BJ (cell line): ENCODE data around the gene AKR1E2. TPM values are rescaled to one million over a fixed set of nuclear protein-coding genes. Genes with fewer than 3 reads are reported as not detected.

Experiments used
- CTCF ChIA-PET: fragments of 350-600 bp; formaldehyde crosslinking; extraction: SDS; loops from one replicate; lab custom pipeline; 2021; ENCODE audit warnings: antibody characterized with exemption, inconsistent platforms; lab: Yijun Ruan, JAX
- POLR2A ChIA-PET: fragments of 300-600 bp; sonication (Branson Sonifier 250); formaldehyde crosslinking; extraction: SDS; loops from one replicate; lab custom pipeline; 2021; ENCODE audit warnings: antibody characterized with exemption; lab: Charles Lee
- DNase-seq: peaks from one replicate; pipeline ENCODE4 v3.0.0-alpha.2; 2011; ENCODE audit warnings: low read depth
- H3K27me3 ChIP-seq: 2 replicates; pipeline ENCODE4 v1.6.0; 2011; ENCODE audit warnings: low read length; ENCODE audit not compliant: control insufficient read depth, insufficient read depth
- H3K36me3 ChIP-seq: 2 replicates; pipeline ENCODE4 v1.5.1; 2011; ENCODE audit warnings: low read length; ENCODE audit not compliant: control insufficient read depth, insufficient read depth
- H3K4me3 ChIP-seq: 2 replicates; pipeline ENCODE4 v1.5.1; 2011; ENCODE audit warnings: low read depth, mild to moderate bottlenecking, control low read depth, low read length
- CTCF ChIP-seq: IDR thresholded peaks from 2 replicates; pipeline ENCODE4 v1.5.1; 2011; ENCODE audit warnings: low read depth, mild to moderate bottlenecking, control low read depth, inconsistent platforms, low read length, moderate library complexity; ENCODE audit not compliant: insufficient read depth
- polyA plus RNA-seq: library from polyadenylated mRNA; depleted of rRNA; stranded (reverse); fragments of >200 nt; gene quantifications from 2 replicates; pipeline ENCODE4 v1.2.3, GENCODE V29; 2011

AKR1E2 gene
- polyA plus RNA-seq, 1 experiment = 3.3 TPM

DNA sequence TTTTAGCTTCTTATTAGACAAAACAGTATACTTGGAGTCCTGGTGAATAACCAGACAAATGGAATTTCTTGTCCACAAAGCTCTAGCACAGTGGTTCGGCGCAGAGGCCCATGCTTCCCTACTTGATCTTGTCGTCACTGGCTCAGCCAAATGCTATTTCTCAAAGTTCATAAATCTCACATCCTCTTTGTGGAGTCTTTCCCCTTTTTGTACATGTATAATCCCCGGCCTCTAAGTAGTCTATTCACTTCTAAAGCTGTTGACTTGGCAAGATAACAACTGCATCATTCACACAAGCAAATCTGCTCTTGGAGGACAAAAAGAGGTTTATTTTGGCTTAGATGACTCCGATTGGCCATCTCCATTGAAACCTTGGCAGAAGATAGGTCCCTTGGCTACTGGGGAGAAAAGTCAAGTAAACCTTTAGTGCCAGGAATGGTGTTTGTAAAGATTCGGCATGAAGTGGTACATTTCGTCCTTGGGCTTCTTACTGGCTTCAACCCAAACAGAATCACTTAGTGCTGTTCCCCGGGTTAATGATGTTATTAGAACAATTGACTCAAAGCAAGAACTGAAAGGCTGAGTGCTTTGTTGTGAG is 5.1 kb upstream of the AKR1E2 start:
- Histone ChIP-seq H3K4me3 (no peak overlapping the region), H3K36me3 (no peaks in the 10 kb centered on the region), H3K27me3 (no peaks in the 10 kb centered on the region)
- CTCF ChIA-PET = interaction anchor here (1.1 to 1.4 kb wide), 5 partner anchors 11 to 613 kb away, joined by 3 to 7 read pairs (median 3); no protein-coding TSS in a partner anchor
- POLR2A ChIA-PET = no interaction called here
- no peak for TF ChIP-seq CTCF
- no peak for DNase-seq

DNA sequence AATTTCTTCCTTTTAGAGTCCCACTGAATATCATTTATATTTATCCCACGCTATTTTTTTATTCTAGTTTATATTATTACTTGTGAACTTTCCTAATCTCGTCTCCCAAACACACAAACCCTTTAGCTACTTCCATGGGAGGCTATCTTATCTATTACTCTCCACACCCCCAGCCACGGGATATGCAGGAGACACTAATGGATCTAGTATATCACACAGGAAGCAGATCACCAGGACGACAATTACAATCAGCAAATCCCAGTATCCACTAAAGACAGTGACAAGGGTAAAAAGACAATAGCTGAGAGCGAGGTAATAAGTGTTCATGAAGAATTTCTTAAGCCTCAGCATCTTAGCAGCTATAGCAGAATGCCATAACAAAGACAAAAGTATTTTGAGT is 3.8 kb upstream of the AKR1E2 start:
- H3K4me3 ChIP-seq = no peak overlapping the region
- CTCF ChIA-PET = interaction anchor here (1.1 to 1.2 kb wide), 3 partner anchors 12 to 561 kb away, joined by 3 to 4 read pairs (median 3); no protein-coding TSS in a partner anchor
- POLR2A ChIA-PET = no interaction called here
- no peak for TF ChIP-seq CTCF
- no peak for DNase-seq
- H3K27me3 ChIP-seq = no peaks in the 10 kb centered on the region
- no peaks in the 10 kb centered on the region for H3K36me3 ChIP-seq

DNA sequence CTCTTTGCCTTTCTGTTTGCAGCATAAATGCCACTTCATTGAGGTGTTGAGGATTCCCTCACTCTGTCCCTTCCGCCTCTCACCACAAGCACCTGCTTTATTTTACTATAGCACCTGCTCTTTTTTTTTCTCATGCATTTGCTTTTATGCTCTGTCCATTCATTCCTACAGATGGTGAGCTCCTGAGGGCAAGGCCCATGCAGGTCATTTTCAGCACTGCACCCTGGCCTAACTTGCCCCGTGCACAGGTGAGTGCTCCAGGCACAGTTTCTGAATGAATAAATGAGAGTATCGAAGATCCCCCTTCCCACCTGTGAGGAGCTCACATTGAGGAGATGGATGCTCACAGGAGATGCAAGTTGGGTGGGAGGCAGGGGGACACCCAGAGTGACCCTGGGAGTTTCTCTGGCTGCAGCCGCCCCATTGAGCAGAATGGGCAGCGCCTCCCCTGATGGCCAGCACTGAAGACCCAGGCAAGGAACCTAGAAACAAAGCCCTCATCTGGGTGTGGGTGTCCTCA is 1.2 kb upstream of the AKR1E2 start:
- TF ChIP-seq CTCF = no peak
- CTCF ChIA-PET = interaction anchor here (0.7 to 3.0 kb wide), 5 partner anchors 10 to 25 kb away, joined by 3 to 15 read pairs (median 4); no protein-coding TSS in a partner anchor
- Histone ChIP-seq H3K27me3 (no peaks in the 10 kb centered on the region), H3K4me3 (no peak overlapping the region), H3K36me3 (no peaks in the 10 kb centered on the region)
- POLR2A ChIA-PET = no interaction called here
- DNase-seq = no peak

DNA sequence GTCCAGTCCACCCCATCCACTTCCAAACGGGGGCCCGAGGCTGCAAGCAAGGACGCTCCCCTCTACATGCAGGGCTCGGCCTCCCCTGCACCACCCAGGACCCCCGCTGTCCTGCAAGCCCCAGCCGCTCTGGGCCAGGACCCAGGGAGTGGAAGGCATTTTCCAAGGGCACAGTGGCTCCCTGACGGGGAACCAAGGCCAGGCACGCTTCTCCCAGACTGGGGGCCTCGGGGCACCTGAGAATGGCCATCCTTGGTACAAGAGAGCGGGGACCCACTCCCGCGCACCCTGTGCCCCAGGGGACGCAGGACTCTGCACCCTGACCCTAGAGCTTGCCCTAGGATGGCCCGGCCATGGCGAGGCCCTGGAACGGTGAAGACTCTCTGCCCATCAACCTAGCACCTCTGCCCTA is 545 bp upstream of the AKR1E2 start:
- Histone ChIP-seq H3K4me3 (peak overlapping the region; percentile 60), H3K36me3 (no peaks in the 10 kb centered on the region), H3K27me3 (no peaks in the 10 kb centered on the region)
- CTCF ChIA-PET = interaction anchor here (0.7 to 3.0 kb wide), 7 partner anchors 10 to 610 kb away, joined by 3 to 16 read pairs (median 7); no protein-coding TSS in a partner anchor
- POLR2A ChIA-PET = no interaction called here
- no peak for TF ChIP-seq CTCF
- no peak for DNase-seq

DNA sequence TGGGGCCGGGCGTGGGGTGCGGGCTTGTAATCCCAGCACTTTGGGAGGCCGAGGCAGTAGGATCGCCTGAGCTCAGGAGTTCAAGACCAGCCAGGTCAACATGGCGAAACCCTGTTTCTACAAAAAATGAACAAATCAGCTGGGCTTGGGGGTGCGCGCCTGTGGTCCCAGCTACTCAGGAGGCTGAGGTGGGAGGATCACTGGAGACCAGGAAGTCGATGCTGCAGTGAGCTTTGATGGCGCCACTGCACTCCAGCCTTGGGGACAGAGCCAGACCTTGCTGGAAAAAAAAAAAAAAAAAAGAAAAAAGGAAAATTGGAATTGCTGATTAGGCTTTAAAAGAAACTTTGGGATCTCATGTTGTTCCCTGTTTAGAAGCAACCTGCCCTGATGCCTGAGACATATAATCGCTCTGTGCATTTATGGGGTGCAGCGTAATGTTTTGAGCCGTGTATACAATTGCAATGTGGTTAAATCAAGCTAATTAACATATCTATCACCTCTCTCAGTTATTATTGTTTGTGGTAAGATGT is 851 bp downstream of the AKR1E2 start:
- CTCF ChIA-PET = interaction anchor here (0.8 to 2.6 kb wide), 7 partner anchors 9 to 23 kb away, joined by 3 to 16 read pairs (median 5); no protein-coding TSS in a partner anchor
- POLR2A ChIA-PET = no interaction called here
- no peak for DNase-seq
- Histone ChIP-seq H3K27me3 (no peaks in the 10 kb centered on the region), H3K36me3 (no peaks in the 10 kb centered on the region), H3K4me3 (peak overlapping the region; percentile 60)
- no peak for TF ChIP-seq CTCF
